ENCODE measurements around the gene GBP1.

The GBP1 gene

DNA sequence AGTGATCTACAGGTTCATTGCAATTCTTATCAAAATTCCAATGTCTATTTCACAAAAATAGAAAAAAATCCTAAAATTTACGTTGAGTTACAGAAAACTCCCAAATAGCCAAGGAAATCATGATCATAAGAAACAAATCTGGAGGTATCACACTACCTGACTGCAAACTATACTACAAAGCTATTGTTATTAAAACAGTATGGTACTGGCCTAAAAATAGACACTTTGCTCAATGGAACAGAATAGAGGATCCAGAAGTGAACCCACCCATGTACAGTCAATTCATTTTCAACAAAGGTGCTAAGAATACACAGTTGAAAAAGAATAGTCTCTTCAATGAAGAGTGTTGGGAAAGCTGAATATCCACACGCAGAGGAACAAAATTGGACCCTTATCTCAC lies 30.7 kb upstream of the GBP1 start:
- no peak overlapping the region for H2BK5ac ChIP-seq (ENCODE audit: low read depth, low read length, poor library complexity, severe bottlenecking)
- no peak overlapping the region for H3K18ac ChIP-seq (ENCODE audit: low read depth in 1 of 2, low read length in 2 of 2)
- no peaks in the 10 kb centered on the region for H3K36me3 ChIP-seq (ENCODE audit: control insufficient read depth in 1 of 2, insufficient read depth in 2 of 2, low read depth in 1 of 2, low read length in 2 of 2)
- H4K8ac ChIP-seq (ENCODE audit: low read length) = no peak overlapping the region
- no peak overlapping the region for H3K4me3 ChIP-seq (ENCODE audit: insufficient read depth in 1 of 2, low read depth in 1 of 2, low read length in 2 of 2)
- H4K91ac ChIP-seq (ENCODE audit: low read length) = no peak overlapping the region
- peaks cover 10% of the 10 kb centered on the region for H3K9me3 ChIP-seq (ENCODE audit: control insufficient read depth, low read length)
- no peak overlapping the region for H3K9ac ChIP-seq (ENCODE audit: low read length)
- no peak overlapping the region for H2BK15ac ChIP-seq (ENCODE audit: low read depth, poor library complexity, severe bottlenecking)
- no peak overlapping the region for H2AK5ac ChIP-seq (ENCODE audit: low read length, severe bottlenecking)
- no peak for DNase-seq
- no peak overlapping the region for H3K14ac ChIP-seq (ENCODE audit: low read length in 2 of 2)
- 73% methylated on average over 1 of the region's 2 CpGs for WGBS
- H3K79me1 ChIP-seq (replicated peaks; ENCODE audit: low read length, poor library complexity, severe bottlenecking) = no peaks in the 10 kb centered on the region
- no peak overlapping the region for H2BK12ac ChIP-seq (ENCODE audit: low read length in 2 of 2)
- H3K4ac ChIP-seq (ENCODE audit: low read depth in 1 of 2, low read length in 2 of 2) = no peak overlapping the region
- no peaks in the 10 kb centered on the region for H3K27me3 ChIP-seq (ENCODE audit: control insufficient read depth in 1 of 2, insufficient read depth in 1 of 2, low read length in 2 of 2)
- no peak overlapping the region for H3K23ac ChIP-seq (ENCODE audit: low read length in 2 of 2)
- no peak overlapping the region for H2AFZ ChIP-seq (ENCODE audit: low read depth, low read length)
- no peak overlapping the region for H2BK120ac ChIP-seq (ENCODE audit: low read depth, low read length)
- no peaks in the 10 kb centered on the region for H3K4me1 ChIP-seq (ENCODE audit: control insufficient read depth, insufficient read depth, low read depth, low read length)
- H3K27ac ChIP-seq (ENCODE audit: low read length, poor library complexity, severe bottlenecking) = no peak overlapping the region
- no peak overlapping the region for H3K4me2 ChIP-seq (ENCODE audit: low read length, poor library complexity, severe bottlenecking)

DNA sequence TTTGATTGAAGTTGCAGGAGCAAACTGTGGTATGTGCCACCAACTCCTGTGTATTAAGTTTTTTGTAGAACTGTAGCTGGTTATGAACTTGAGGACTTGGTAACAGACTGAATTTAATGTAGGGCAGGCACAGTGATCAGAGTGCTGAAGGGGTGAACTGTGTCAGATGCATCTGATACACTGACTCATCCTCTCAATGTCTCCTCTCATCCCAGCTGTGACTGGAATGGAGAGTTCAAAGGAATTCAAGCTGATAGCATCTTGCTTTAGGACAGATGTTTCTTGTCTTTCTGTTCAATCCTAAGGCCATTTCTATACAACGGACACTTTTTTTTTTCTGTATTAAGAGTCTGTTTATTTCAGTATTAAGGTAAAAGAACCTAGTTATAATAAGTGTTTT lies 25.0 kb upstream of the GBP1 start:
- H2BK15ac ChIP-seq (ENCODE audit: low read depth, poor library complexity, severe bottlenecking) = no peak overlapping the region
- no peaks in the 10 kb centered on the region for H3K9me3 ChIP-seq (ENCODE audit: control insufficient read depth, low read length)
- H3K4me3 ChIP-seq (ENCODE audit: insufficient read depth in 1 of 2, low read depth in 1 of 2, low read length in 2 of 2) = no peak overlapping the region
- no peak overlapping the region for H2BK5ac ChIP-seq (ENCODE audit: low read depth, low read length, poor library complexity, severe bottlenecking)
- H2AFZ ChIP-seq (ENCODE audit: low read depth, low read length) = no peak overlapping the region
- H3K36me3 ChIP-seq (ENCODE audit: control insufficient read depth in 1 of 2, insufficient read depth in 2 of 2, low read depth in 1 of 2, low read length in 2 of 2) = no peaks in the 10 kb centered on the region
- no peak overlapping the region for H4K91ac ChIP-seq (ENCODE audit: low read length)
- H4K8ac ChIP-seq (ENCODE audit: low read length) = no peak overlapping the region
- no peak for DNase-seq
- no peak overlapping the region for H3K4me2 ChIP-seq (ENCODE audit: low read length, poor library complexity, severe bottlenecking)
- H3K18ac ChIP-seq (ENCODE audit: low read depth in 1 of 2, low read length in 2 of 2) = no peak overlapping the region
- no peaks in the 10 kb centered on the region for H3K4me1 ChIP-seq (ENCODE audit: control insufficient read depth, insufficient read depth, low read depth, low read length)
- no CpG with 5 or more reads among the region's 1 CpG for WGBS
- H3K27ac ChIP-seq (ENCODE audit: low read length, poor library complexity, severe bottlenecking) = no peak overlapping the region
- no peaks in the 10 kb centered on the region for H3K27me3 ChIP-seq (ENCODE audit: control insufficient read depth in 1 of 2, insufficient read depth in 1 of 2, low read length in 2 of 2)
- no peak overlapping the region for H2BK12ac ChIP-seq (ENCODE audit: low read length in 2 of 2)
- no peak overlapping the region for H3K9ac ChIP-seq (ENCODE audit: low read length)
- no peak overlapping the region for H2AK5ac ChIP-seq (ENCODE audit: low read length, severe bottlenecking)
- no peak overlapping the region for H3K23ac ChIP-seq (ENCODE audit: low read length in 2 of 2)
- no peak overlapping the region for H3K4ac ChIP-seq (ENCODE audit: low read depth in 1 of 2, low read length in 2 of 2)
- no peak overlapping the region for H3K14ac ChIP-seq (ENCODE audit: low read length in 2 of 2)
- H2BK120ac ChIP-seq (ENCODE audit: low read depth, low read length) = no peak overlapping the region
- no peaks in the 10 kb centered on the region for H3K79me1 ChIP-seq (replicated peaks; ENCODE audit: low read length, poor library complexity, severe bottlenecking)

DNA sequence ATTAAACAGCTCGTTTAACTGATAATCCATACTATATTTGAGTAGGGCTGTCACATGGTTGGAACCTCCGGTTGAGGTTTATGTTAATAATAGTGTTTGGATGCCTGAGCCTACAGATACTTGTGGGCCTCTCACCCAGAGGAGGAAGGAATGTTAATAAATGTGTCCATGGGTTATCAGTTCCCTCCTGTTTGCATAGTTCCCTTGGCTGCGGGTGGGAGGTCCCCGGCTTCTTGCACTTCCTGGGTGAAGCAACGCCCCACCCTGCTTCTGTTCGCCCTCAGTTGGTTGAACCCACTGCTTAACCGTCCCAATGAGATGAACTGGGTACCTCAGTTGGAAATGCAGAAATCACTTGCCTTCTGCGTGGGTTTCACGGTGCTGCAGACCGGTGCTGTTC lies 23.6 kb upstream of the GBP1 start:
- no peak overlapping the region for H4K91ac ChIP-seq (ENCODE audit: low read length)
- no peak overlapping the region for H2AFZ ChIP-seq (ENCODE audit: low read depth, low read length)
- H4K8ac ChIP-seq (ENCODE audit: low read length) = no peak overlapping the region
- no peak overlapping the region for H3K4me3 ChIP-seq (ENCODE audit: insufficient read depth in 1 of 2, low read depth in 1 of 2, low read length in 2 of 2)
- WGBS = 94% methylated on average over 10 of the region's 10 CpGs
- no peaks in the 10 kb centered on the region for H3K4me1 ChIP-seq (ENCODE audit: control insufficient read depth, insufficient read depth, low read depth, low read length)
- no peak overlapping the region for H2BK15ac ChIP-seq (ENCODE audit: low read depth, poor library complexity, severe bottlenecking)
- H3K9ac ChIP-seq (ENCODE audit: low read length) = no peak overlapping the region
- H3K9me3 ChIP-seq (ENCODE audit: control insufficient read depth, low read length) = no peaks in the 10 kb centered on the region
- H3K4ac ChIP-seq (ENCODE audit: low read depth in 1 of 2, low read length in 2 of 2) = no peak overlapping the region
- no peak overlapping the region for H3K4me2 ChIP-seq (ENCODE audit: low read length, poor library complexity, severe bottlenecking)
- H3K27ac ChIP-seq (ENCODE audit: low read length, poor library complexity, severe bottlenecking) = no peak overlapping the region
- no peak overlapping the region for H3K14ac ChIP-seq (ENCODE audit: low read length in 2 of 2)
- H3K18ac ChIP-seq (ENCODE audit: low read depth in 1 of 2, low read length in 2 of 2) = no peak overlapping the region
- H2BK12ac ChIP-seq (ENCODE audit: low read length in 2 of 2) = no peak overlapping the region
- no peaks in the 10 kb centered on the region for H3K36me3 ChIP-seq (ENCODE audit: control insufficient read depth in 1 of 2, insufficient read depth in 2 of 2, low read depth in 1 of 2, low read length in 2 of 2)
- no peaks in the 10 kb centered on the region for H3K79me1 ChIP-seq (replicated peaks; ENCODE audit: low read length, poor library complexity, severe bottlenecking)
- H2AK5ac ChIP-seq (ENCODE audit: low read length, severe bottlenecking) = no peak overlapping the region
- DNase-seq = no peak
- H3K27me3 ChIP-seq (ENCODE audit: control insufficient read depth in 1 of 2, insufficient read depth in 1 of 2, low read length in 2 of 2) = no peaks in the 10 kb centered on the region
- no peak overlapping the region for H2BK120ac ChIP-seq (ENCODE audit: low read depth, low read length)
- no peak overlapping the region for H2BK5ac ChIP-seq (ENCODE audit: low read depth, low read length, poor library complexity, severe bottlenecking)
- no peak overlapping the region for H3K23ac ChIP-seq (ENCODE audit: low read length in 2 of 2)

DNA sequence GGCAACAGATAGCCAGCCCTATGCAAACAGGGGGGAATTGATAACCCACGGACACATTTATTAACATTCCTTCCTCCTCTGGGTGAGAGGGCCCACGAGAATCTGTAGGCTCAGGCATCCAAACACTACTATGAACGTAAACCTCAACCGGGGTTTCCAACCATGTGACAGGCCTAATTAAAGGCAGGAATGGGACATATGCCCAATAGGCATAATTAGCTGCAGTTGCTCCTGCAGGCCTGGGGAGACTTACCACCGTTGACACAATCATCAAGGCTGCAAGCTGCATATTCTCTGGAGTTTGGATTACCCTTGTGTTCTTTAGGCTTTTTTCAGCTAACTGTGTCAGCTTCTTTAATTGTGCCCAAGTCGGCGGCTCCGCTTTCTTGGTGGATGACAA lies 22.2 kb upstream of the GBP1 start:
- Histone ChIP-seq H3K14ac (ENCODE audit: low read length in 2 of 2) (no peak overlapping the region), H3K18ac (ENCODE audit: low read depth in 1 of 2, low read length in 2 of 2) (no peak overlapping the region), H4K91ac (ENCODE audit: low read length) (no peak overlapping the region), H3K9me3 (ENCODE audit: control insufficient read depth, low read length) (no peaks in the 10 kb centered on the region), H2AFZ (ENCODE audit: low read depth, low read length) (no peak overlapping the region), H3K36me3 (ENCODE audit: control insufficient read depth in 1 of 2, insufficient read depth in 2 of 2, low read depth in 1 of 2, low read length in 2 of 2) (no peaks in the 10 kb centered on the region), H2BK12ac (ENCODE audit: low read length in 2 of 2) (no peak overlapping the region), H2BK120ac (ENCODE audit: low read depth, low read length) (no peak overlapping the region), H3K79me1 (replicated peaks; ENCODE audit: low read length, poor library complexity, severe bottlenecking) (no peaks in the 10 kb centered on the region), H2AK5ac (ENCODE audit: low read length, severe bottlenecking) (no peak overlapping the region), H2BK5ac (ENCODE audit: low read depth, low read length, poor library complexity, severe bottlenecking) (no peak overlapping the region), H3K4me1 (ENCODE audit: control insufficient read depth, insufficient read depth, low read depth, low read length) (no peaks in the 10 kb centered on the region), H3K23ac (ENCODE audit: low read length in 2 of 2) (no peak overlapping the region), H3K4ac (ENCODE audit: low read depth in 1 of 2, low read length in 2 of 2) (no peak overlapping the region), H3K4me2 (ENCODE audit: low read length, poor library complexity, severe bottlenecking) (no peak overlapping the region), H2BK15ac (ENCODE audit: low read depth, poor library complexity, severe bottlenecking) (no peak overlapping the region), H3K9ac (ENCODE audit: low read length) (no peak overlapping the region), H3K27me3 (ENCODE audit: control insufficient read depth in 1 of 2, insufficient read depth in 1 of 2, low read length in 2 of 2) (no peaks in the 10 kb centered on the region), H3K27ac (ENCODE audit: low read length, poor library complexity, severe bottlenecking) (no peak overlapping the region), H3K4me3 (ENCODE audit: insufficient read depth in 1 of 2, low read depth in 1 of 2, low read length in 2 of 2) (no peak overlapping the region), H4K8ac (ENCODE audit: low read length) (no peak overlapping the region)
- whole genome bisulfite sequencing = 80% methylated on average over 8 of the region's 8 CpGs
- DNase-seq = no peak

Measured in mesenchymal stem cell (in vitro differentiated cells and primary cell).